HCT116 (cell line): ENCODE measurements around the gene FNDC5. TPM values are rescaled to one million over a fixed set of nuclear protein-coding genes. Genes with fewer than 3 reads are reported as not detected.

Experiments
- ATAC-seq: fragments of 200-7000 bp; cut with Tn5 transposase; 2 replicates; pipeline ENCODE4 v1.9.1; 2020; ENCODE audit warnings: mild to moderate bottlenecking, moderate library complexity
- BruUV-seq: library from RNA; stranded (reverse); fragments of 400-500 nt; replicated peaks from 2 replicates; lab custom pipeline; 2021; lab: Mats Ljungman, UMichigan
- CTCF ChIA-PET: fragments of 300-600 bp; sonication (Branson Sonifier 250); formaldehyde crosslinking; loops from one replicate; lab custom pipeline; 2021; ENCODE audit warnings: antibody characterized with exemption; lab: Charles Lee
- POLR2A ChIA-PET: fragments of 300-600, 350-600 bp; sonication (Branson Sonifier 250); formaldehyde crosslinking; loops from one replicate; lab custom pipeline; 2021; ENCODE audit warnings: antibody characterized with exemption; lab: Charles Lee
- RAD21 ChIA-PET, 2 experiments: fragments of 300-600 bp; sonication (Branson Sonifier 250); formaldehyde crosslinking; loops; one replicate each; lab custom pipeline; 2023; ENCODE audit warnings: low total read pairs in 2 of 2; ENCODE audit not compliant: uncharacterized antibody in 2 of 2, unreplicated experiment in 2 of 2, low non-redundant PET in 1 of 2; lab: Charles Lee
- DNase-seq: peaks from one replicate; pipeline ENCODE4 v3.0.0-alpha.2; 2010; ENCODE audit warnings: low read depth, low spot score
- H2AFZ ChIP-seq: fragments of 200-600 bp; shearing (Covaris generic), sonication (generic); 2 replicates; pipeline ENCODE4 v1.6.1; 2017; ENCODE audit warnings: low read depth, mixed run types, mixed read lengths, antibody characterized with exemption, low read length; ENCODE audit not compliant: poor library complexity, severe bottlenecking
- H3K27ac ChIP-seq: 2 replicates; pipeline ENCODE4 v1.5.1; 2012; ENCODE audit warnings: low read depth, low read length
- H3K27me3 ChIP-seq: fragments of 200-600 bp; sonication (generic); 2 replicates; pipeline ENCODE4 v1.6.1; 2016; ENCODE audit warnings: mixed run types, low read length, mixed read lengths; ENCODE audit not compliant: insufficient read depth
- H3K36me3 ChIP-seq, 2 experiments: fragments of 200-500 bp in 1 of 2; fragments of 200-600 bp in 1 of 2; sonication (Bioruptor generic) in 1 of 2; sonication (generic) in 1 of 2; 2 replicates each; pipeline versions ENCODE4 v1.5.1 to v1.6.1; 2014 to 2016; ENCODE audit warnings: low read length in 2 of 2, inconsistent platforms in 1 of 2, mixed read lengths in 1 of 2, mixed run types in 1 of 2; ENCODE audit not compliant: insufficient read depth in 2 of 2, control insufficient read depth in 1 of 2
- H3K4me1 ChIP-seq, 2 experiments: fragments of 200-600 bp in 1 of 2; sonication (generic) in 1 of 2; 2 replicates each; pipeline versions ENCODE4 v1.5.1 to v1.6.1; 2012 to 2017; ENCODE audit warnings: low read length in 2 of 2, inconsistent platforms in 1 of 2, mild to moderate bottlenecking in 1 of 2, mixed read lengths in 1 of 2, mixed run types in 1 of 2, moderate library complexity in 1 of 2; ENCODE audit not compliant: insufficient read depth in 2 of 2, control insufficient read depth in 1 of 2
- H3K4me2 ChIP-seq: fragments of 200-600 bp; sonication (generic); 2 replicates; pipeline ENCODE4 v1.6.1; 2017; ENCODE audit warnings: mixed run types, low read length, mixed read lengths
- H3K4me3 ChIP-seq, 2 experiments: fragments of 200-600 bp in 1 of 2; sonication (generic) in 1 of 2; replicated peaks in 1 of 2; 2 replicates each; pipeline ENCODE4 v1.5.1; 2011 to 2016; ENCODE audit warnings: low read length in 2 of 2, control low read depth in 1 of 2, low read depth in 1 of 2, mild to moderate bottlenecking in 1 of 2, mixed read lengths in 1 of 2, mixed run types in 1 of 2
- H3K79me2 ChIP-seq: fragments of 200-600 bp; sonication (generic); 2 replicates; pipeline ENCODE4 v1.6.1; 2017; ENCODE audit warnings: mild to moderate bottlenecking, mixed run types, low read length, moderate library complexity, mixed read lengths; ENCODE audit not compliant: insufficient read depth
- H3K9ac ChIP-seq: fragments of 200-600 bp; sonication (generic); 2 replicates; pipeline ENCODE4 v1.6.1; 2016; ENCODE audit warnings: low read length, mixed read lengths
- H3K9me2 ChIP-seq: fragments of 200-600 bp; sonication (generic), shearing (Covaris generic); 2 replicates; pipeline ENCODE4 v1.6.1; 2017; ENCODE audit warnings: mixed run types, mild to moderate bottlenecking, moderate library complexity; ENCODE audit not compliant: insufficient read depth
- H3K9me3 ChIP-seq, 2 experiments: fragments of 200-500 bp in 1 of 2; fragments of 200-600 bp in 1 of 2; sonication (Bioruptor generic) in 1 of 2; sonication (generic) in 1 of 2; 2 replicates each; pipeline ENCODE4 v1.6.1; 2014 to 2017; ENCODE audit warnings: low read length in 2 of 2, mixed read lengths in 2 of 2, inconsistent platforms in 1 of 2, low read depth in 1 of 2, mild to moderate bottlenecking in 1 of 2, mixed run types in 1 of 2, moderate library complexity in 1 of 2; ENCODE audit not compliant: control insufficient read depth in 1 of 2, insufficient read depth in 1 of 2
- H4K20me1 ChIP-seq: fragments of 200-600 bp; sonication (generic), shearing (Covaris generic); 2 replicates; pipeline ENCODE4 v1.6.1; 2017; ENCODE audit warnings: mixed run types, mild to moderate bottlenecking, moderate library complexity; ENCODE audit not compliant: insufficient read depth
- CBX3 ChIP-seq: IDR thresholded peaks from 2 replicates; pipeline ENCODE4 v1.6.1; 2012; ENCODE audit warnings: low read depth
- EGR1 ChIP-seq: IDR thresholded peaks from 2 replicates; pipeline ENCODE4 v1.6.1; 2012; ENCODE audit warnings: low read depth
- ELF1 ChIP-seq: IDR thresholded peaks from 2 replicates; pipeline ENCODE4 v1.6.1; 2012; ENCODE audit warnings: low read depth, borderline replicate concordance
- FOSL1 ChIP-seq: IDR thresholded peaks from 2 replicates; pipeline ENCODE4 v1.6.1; 2012; ENCODE audit warnings: low read depth
- JUND ChIP-seq: IDR thresholded peaks from 2 replicates; pipeline ENCODE4 v1.6.1; 2012
- MAX ChIP-seq: IDR thresholded peaks from 2 replicates; pipeline ENCODE4 v1.6.1; 2012
- POLR2A ChIP-seq: IDR thresholded peaks from 2 replicates; pipeline ENCODE4 v1.7.0; 2011; ENCODE audit warnings: borderline replicate concordance; ENCODE audit not compliant: insufficient read depth, insufficient read length; ENCODE audit errors: extremely low read depth
- RAD21 ChIP-seq: IDR thresholded peaks from 2 replicates; pipeline ENCODE4 v1.6.1; 2012; ENCODE audit warnings: low read depth, mild to moderate bottlenecking
- REST ChIP-seq: IDR thresholded peaks from 2 replicates; pipeline ENCODE4 v1.6.1; 2012; ENCODE audit warnings: low read depth
- SP1 ChIP-seq: IDR thresholded peaks from 2 replicates; pipeline ENCODE4 v1.6.1; 2012; ENCODE audit warnings: low read depth
- TCF7L2 ChIP-seq: IDR thresholded peaks from 2 replicates; pipeline ENCODE4 v1.7.0; 2011; ENCODE audit warnings: borderline replicate concordance, inconsistent platforms; ENCODE audit not compliant: insufficient read depth, insufficient read length; ENCODE audit errors: extremely low read depth
- YY1 ChIP-seq: IDR thresholded peaks from 2 replicates; pipeline ENCODE4 v1.6.1; 2011; ENCODE audit warnings: low read length, low read depth, moderate library complexity, mild to moderate bottlenecking; ENCODE audit not compliant: insufficient replicate concordance; ENCODE audit errors: extremely low read depth
- ZBTB33 ChIP-seq: IDR thresholded peaks from 2 replicates; pipeline ENCODE4 v1.6.1; 2011; ENCODE audit warnings: mild to moderate bottlenecking, low read length, moderate library complexity; ENCODE audit not compliant: insufficient replicate concordance; ENCODE audit errors: extremely low read depth
- ZFX ChIP-seq: fragments of 450-650 bp; IDR thresholded peaks from 2 replicates; pipeline ENCODE4 v1.6.1; 2017
- intact Hi-C: fragments of 100-400 bp; cut with micrococcal nuclease; formaldehyde crosslinking; loops from 2 replicates; pipeline ENCODE4 v1.10.0; 2022
- total RNA-seq: library from RNA; stranded (reverse); gene quantifications from one replicate; pipeline ENCODE4 v1.2.1, GENCODE V29; 2021; ENCODE audit not compliant: unreplicated experiment

Gene FNDC5
- total RNA-seq, 1 experiment from 2014 or later: not detected

GRCh38 chr1:32901823-32902534, 31.3 kb upstream of the FNDC5 start:
- H3K4me2 ChIP-seq: peak overlapping the region; percentile 89
- no peaks in the 10 kb centered on the region for H4K20me1 ChIP-seq
- CTCF ChIA-PET: no interaction called here
- POLR2A ChIA-PET: no interaction called here
- intact Hi-C loops: loop anchor here (10.0 kb wide), 1 partner anchor 153 kb away; no protein-coding TSS in a partner anchor
- no peak for ATAC-seq
- no TSS peak for BruUV-seq
- peaks cover 6% of the 10 kb centered on the region; the same call in 1 of the 2 replicates for H3K79me2 ChIP-seq
- TF ChIP-seq REST (no peak), ZBTB33 (no peak), FOSL1 (no peak), EGR1 (no peak), POLR2A (no peak), ELF1 (no peak), CBX3 (no peak), TCF7L2 (no peak), MAX (no peak), JUND (no peak), ZFX (no peak), YY1 (no peak), SP1 (no peak), RAD21 (no peak)
- no peak for DNase-seq
- H3K4me1 ChIP-seq: peaks cover 19 to 32% of the 10 kb centered on the region in 2 experiments; a peak in 3 of 4 replicates
- H3K9me3 ChIP-seq: no peaks in the 10 kb centered on the region
- H3K4me3 ChIP-seq: peak overlapping the region; percentile 65 to 68
- H3K9ac ChIP-seq: peak overlapping the region; percentile 70
- no peaks in the 10 kb centered on the region for H3K27me3 ChIP-seq
- RAD21 ChIA-PET: no interaction called here
- peaks cover 0 to 7% of the 10 kb centered on the region in 2 experiments; a peak in 2 of 4 replicates for H3K36me3 ChIP-seq
- peak overlapping the region; percentile 71 for H3K27ac ChIP-seq
- H3K9me2 ChIP-seq: no peaks in the 10 kb centered on the region
- H2AFZ ChIP-seq: no peak overlapping the region
